Osteoblast (primary cell): Measurements from ENCODE around the gene G0S2. TPM values are rescaled to one million over a fixed set of nuclear protein-coding genes. Genes with fewer than 3 reads are reported as not detected.

Experiments used
- DNase-seq: peaks from one replicate; pipeline ENCODE4 v3.0.0; 2011; ENCODE audit warnings: low spot score, mixed read lengths; ENCODE audit not compliant: insufficient read length; ENCODE audit errors: missing footprints
- H2AFZ ChIP-seq: 2 replicates; pipeline ENCODE4 v1.6.0; 2011; ENCODE audit warnings: mild to moderate bottlenecking, low read length
- H3K27ac ChIP-seq: 2 replicates; pipeline ENCODE4 v1.5.1; 2011; ENCODE audit warnings: mild to moderate bottlenecking, low read depth, low read length, moderate library complexity
- H3K27me3 ChIP-seq: 2 replicates; pipeline ENCODE4 v1.6.0; 2012; ENCODE audit warnings: mild to moderate bottlenecking, control low read depth, inconsistent platforms, low read length, moderate library complexity; ENCODE audit not compliant: insufficient read depth
- H3K36me3 ChIP-seq: 2 replicates; pipeline ENCODE4 v1.5.1; 2011; ENCODE audit warnings: mild to moderate bottlenecking, low read length, control low read depth, moderate library complexity; ENCODE audit not compliant: insufficient read depth
- H3K4me1 ChIP-seq: 2 replicates; pipeline ENCODE4 v1.5.1; 2011; ENCODE audit warnings: mild to moderate bottlenecking, low read length, control low read depth, moderate library complexity; ENCODE audit not compliant: insufficient read depth
- H3K4me2 ChIP-seq: 2 replicates; pipeline ENCODE4 v1.6.0; 2011; ENCODE audit warnings: mild to moderate bottlenecking, low read length; ENCODE audit not compliant: insufficient read depth
- H3K4me3 ChIP-seq: fragments of 200-600 bp; sonication (generic); 3 replicates; pipeline ENCODE4 v1.5.1; 2012; ENCODE audit warnings: mild to moderate bottlenecking, low read length, inconsistent platforms; ENCODE audit not compliant: insufficient read depth
- H3K79me2 ChIP-seq: 2 replicates; pipeline ENCODE4 v1.6.0; 2012; ENCODE audit warnings: mild to moderate bottlenecking, low read length, control low read depth, inconsistent platforms; ENCODE audit not compliant: insufficient read depth
- H3K9me3 ChIP-seq: 2 replicates; pipeline ENCODE4 v1.5.1; 2011; ENCODE audit warnings: low read depth, low read length, control low read depth
- H4K20me1 ChIP-seq: 2 replicates; pipeline ENCODE4 v1.6.0; 2012; ENCODE audit warnings: mild to moderate bottlenecking, low read length, control low read depth; ENCODE audit not compliant: insufficient read depth
- total RNA-seq: library from RNA; depleted of rRNA; stranded (reverse); fragments of >200 nt; gene quantifications from 2 replicates; pipeline ENCODE4 v1.2.3, GENCODE V29; 2012
- TF ChIP-seq, protein P1 (sequence below): IDR thresholded peaks from 2 replicates; pipeline ENCODE4 v1.5.1; 2011; ENCODE audit warnings: mild to moderate bottlenecking, low read depth, low read length, moderate library complexity; ENCODE audit errors: extremely low read depth

Gene G0S2
- total RNA-seq, 1 donor: 10.5 TPM

DNA sequence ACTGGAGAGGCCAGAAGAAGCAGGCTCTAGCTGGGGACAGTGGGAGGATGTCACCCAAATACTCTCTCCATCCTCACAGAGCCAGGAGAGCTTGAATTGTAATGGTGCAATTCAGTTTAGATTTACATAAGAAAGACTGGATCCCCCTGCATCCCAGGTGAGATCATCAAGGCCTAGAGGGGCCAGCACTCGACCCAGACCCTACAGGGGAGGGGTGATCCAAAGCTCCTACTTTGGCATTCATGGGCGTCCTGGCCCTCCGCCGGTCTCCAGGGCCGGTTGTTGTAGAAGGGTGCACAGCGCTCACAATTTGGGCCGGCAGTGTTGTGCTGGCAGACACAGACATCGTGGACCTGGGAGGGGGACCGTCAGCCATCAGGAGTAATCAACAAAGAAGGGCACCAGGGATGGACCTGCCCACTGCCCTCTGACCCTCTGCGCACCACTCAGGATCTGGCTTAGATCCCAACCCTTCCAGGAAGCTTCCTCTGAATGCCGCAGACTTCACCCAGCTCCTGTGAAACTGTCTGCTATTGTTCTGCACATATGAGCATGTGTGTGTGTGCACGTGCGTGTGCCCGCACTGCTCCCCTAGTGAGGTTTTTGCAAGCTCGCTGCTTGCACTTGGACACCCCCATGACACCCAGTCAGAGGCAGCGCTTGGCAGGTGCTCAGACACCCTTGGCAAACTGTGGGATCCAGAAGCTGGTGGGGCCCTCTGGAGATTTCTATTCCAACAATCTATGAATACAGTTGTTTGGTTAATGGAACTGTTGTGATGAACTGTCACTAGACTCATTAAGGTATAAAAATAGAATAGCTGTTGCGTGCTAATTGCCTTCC lies 44.6 kb upstream of the G0S2 start:
- no peaks in the 10 kb centered on the region for H3K9me3 ChIP-seq
- H3K36me3 ChIP-seq: no peaks in the 10 kb centered on the region
- H3K4me3 ChIP-seq: no peak overlapping the region
- H2AFZ ChIP-seq: no peak overlapping the region
- DNase-seq: no peak
- no peaks in the 10 kb centered on the region for H3K79me2 ChIP-seq
- H4K20me1 ChIP-seq: no peaks in the 10 kb centered on the region
- H3K27me3 ChIP-seq: no peaks in the 10 kb centered on the region
- TF ChIP-seq, protein P1, sequence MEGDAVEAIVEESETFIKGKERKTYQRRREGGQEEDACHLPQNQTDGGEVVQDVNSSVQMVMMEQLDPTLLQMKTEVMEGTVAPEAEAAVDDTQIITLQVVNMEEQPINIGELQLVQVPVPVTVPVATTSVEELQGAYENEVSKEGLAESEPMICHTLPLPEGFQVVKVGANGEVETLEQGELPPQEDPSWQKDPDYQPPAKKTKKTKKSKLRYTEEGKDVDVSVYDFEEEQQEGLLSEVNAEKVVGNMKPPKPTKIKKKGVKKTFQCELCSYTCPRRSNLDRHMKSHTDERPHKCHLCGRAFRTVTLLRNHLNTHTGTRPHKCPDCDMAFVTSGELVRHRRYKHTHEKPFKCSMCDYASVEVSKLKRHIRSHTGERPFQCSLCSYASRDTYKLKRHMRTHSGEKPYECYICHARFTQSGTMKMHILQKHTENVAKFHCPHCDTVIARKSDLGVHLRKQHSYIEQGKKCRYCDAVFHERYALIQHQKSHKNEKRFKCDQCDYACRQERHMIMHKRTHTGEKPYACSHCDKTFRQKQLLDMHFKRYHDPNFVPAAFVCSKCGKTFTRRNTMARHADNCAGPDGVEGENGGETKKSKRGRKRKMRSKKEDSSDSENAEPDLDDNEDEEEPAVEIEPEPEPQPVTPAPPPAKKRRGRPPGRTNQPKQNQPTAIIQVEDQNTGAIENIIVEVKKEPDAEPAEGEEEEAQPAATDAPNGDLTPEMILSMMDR: no peak
- H3K4me1 ChIP-seq: peaks cover 12% of the 10 kb centered on the region
- no peak overlapping the region for H3K4me2 ChIP-seq
- no peak overlapping the region for H3K27ac ChIP-seq

DNA sequence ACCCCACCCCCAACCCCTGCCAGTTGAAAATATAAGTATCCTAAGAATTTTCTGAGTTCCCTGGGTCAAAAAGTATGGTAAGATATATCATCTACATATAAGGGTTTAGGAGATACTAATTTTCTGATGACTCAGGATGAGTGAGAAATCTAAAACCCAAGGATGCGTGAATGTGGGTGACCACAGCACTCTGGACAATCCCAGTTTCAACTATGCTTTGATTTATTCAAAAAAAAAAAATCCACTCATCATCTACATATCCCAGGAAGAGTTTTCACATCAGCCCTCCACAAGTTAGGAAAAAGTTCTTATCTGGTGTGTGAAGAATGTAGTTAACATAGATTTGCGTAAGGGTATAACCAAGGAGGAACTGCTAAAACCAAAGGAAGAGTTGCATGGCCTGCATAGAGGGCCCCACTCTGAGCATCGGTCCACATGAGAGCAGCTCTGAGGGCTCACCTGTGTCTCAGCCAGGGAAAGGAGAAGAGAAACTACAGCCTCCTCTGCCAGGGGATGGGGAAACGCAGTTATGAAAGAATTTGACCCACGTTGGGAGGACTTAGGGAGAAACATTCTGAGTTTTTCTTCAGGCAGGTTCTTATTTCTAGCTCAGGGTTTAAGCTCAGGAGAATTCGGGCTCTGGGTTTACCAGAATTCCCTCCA lies 41.7 kb upstream of the G0S2 start:
- no peaks in the 10 kb centered on the region for H3K27me3 ChIP-seq
- no peaks in the 10 kb centered on the region for H3K36me3 ChIP-seq
- no peaks in the 10 kb centered on the region for H4K20me1 ChIP-seq
- no peak overlapping the region for H2AFZ ChIP-seq
- TF ChIP-seq, protein P1: no peak
- peaks cover 12% of the 10 kb centered on the region for H3K4me1 ChIP-seq
- no peak overlapping the region for H3K27ac ChIP-seq
- no peaks in the 10 kb centered on the region for H3K9me3 ChIP-seq
- no peak overlapping the region for H3K4me2 ChIP-seq
- peak; percentile 91 for DNase-seq
- H3K4me3 ChIP-seq: no peak overlapping the region
- H3K79me2 ChIP-seq: no peaks in the 10 kb centered on the region

GRCh38 chr1:209634005-209634737 lies 41.0 kb upstream of the G0S2 start:
- Histone ChIP-seq H3K9me3 (no peaks in the 10 kb centered on the region), H3K4me2 (no peak overlapping the region), H3K36me3 (no peaks in the 10 kb centered on the region), H4K20me1 (no peaks in the 10 kb centered on the region), H3K27me3 (no peaks in the 10 kb centered on the region), H3K27ac (no peak overlapping the region), H2AFZ (no peak overlapping the region), H3K79me2 (no peaks in the 10 kb centered on the region), H3K4me3 (no peak overlapping the region), H3K4me1 (peaks cover 12% of the 10 kb centered on the region)
- no peak for DNase-seq
- TF ChIP-seq, protein P1: no peak
